NCI-H1694 treated with DMSO at 0.1 percent for 48 hours (cell line): ENCODE measurements around the gene FAAP100.

Source experiments
- DNase-seq: peaks from one replicate; lab custom pipeline; 2025; lab: John Stamatoyannopoulos, UW

The FAAP100 gene

DNA sequence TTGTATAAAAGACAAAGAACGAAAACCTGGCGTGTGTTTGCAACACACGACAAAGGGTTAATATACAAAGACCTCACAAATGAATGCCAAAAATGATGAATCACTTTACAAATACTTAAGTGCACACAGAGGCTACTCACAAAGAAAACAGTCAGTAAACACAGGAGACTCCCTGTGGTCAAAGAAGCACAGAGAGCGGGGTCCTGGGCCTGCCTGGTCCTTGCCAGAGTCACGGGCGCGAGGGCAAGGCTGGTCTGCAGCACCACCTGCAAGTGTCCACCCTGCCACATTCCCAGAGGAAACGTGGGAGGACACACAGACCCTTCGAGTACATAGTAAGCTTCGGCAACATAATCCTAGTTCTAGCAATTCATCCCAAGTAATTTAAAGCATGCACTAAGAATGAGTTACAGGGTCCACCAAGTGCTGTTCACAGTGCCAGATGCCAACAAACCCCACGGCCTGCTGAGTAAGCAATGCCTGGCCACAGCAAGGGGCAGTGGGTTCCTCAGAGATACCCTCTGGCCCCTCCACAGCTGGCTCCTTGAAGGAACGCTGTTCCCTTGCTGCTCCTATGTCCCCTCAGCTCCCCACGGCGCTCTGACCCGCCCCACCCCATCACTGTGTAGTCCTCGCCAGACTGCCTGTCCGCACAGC lies 24.6 kb upstream of the FAAP100 start:
- DNase-seq, result no peak

DNA sequence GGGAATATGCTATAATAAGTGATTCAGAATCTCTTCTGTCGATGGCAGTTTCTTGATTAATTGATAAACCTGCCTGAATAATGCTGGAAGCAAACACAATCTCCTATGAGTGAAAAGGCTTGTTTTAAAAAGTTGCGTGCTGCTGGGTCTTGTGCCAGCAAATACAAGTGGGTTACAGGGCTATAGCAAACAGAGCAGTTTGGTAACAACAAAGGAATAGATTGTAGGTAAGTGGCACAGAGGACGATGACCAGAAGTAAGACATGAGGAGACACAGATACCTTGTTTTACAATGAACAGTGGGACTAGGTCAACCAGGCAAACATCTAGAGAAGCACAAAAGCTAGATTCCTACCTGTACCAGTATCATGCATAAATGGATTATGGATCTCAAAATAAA lies 23.7 kb upstream of the FAAP100 start:
- DNase-seq, result no peak

DNA sequence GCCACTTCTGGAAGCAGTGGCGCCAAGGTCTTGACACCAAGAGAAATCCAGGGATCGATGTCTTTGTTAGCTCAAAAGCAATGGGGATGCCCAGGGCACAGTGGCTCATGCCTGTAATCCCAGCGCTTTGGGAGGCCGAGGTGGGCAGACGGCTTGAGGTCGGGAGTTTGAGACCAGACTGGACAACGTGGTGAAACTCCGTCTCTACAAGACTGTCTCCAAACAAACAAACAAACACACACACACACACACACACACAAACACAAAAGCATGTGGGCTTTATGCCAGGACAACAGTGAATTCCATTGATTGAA lies 22.4 kb upstream of the FAAP100 start:
- DNase-seq, result no peak

DNA sequence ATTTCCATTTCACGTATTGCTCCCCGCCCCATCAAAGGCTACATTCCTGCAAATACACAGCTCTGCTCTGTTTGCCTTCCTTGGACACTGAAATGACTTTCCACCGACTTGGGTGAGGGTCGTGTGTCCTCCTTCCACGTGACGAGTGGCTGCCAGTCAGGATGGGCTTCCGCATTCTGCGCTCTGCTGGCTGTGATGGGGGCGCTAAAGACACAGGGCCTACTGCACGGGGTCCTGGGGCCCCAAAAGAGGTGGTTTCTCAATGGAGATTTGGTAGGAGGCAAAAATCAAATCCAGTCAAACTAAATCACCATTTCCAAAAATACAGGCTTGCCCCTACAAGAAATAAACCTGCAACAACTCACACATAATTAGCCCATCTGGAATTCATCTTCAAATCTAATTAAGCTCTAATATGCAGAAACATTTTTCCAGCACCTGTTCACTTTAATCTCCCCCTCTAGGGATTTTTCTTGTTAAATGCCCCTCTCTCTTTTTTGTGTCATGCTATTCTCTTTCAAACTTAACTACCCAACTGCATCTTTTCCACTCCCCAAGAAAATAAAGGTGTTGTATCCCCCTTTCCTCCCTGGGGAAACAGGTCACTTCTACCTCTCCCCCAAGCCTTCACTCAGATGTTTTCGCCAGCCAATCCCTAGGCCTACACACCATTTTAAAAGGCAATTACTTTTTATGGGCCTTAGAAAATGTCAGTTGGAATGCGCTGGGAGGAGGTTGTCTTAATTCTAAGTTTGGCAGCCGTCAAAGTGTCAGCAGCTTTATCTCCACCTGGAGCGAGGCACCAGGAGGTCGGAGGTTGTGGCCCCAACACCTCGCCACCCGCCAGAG lies 21.9 kb upstream of the FAAP100 start:
- peak; percentile 79 for DNase-seq

DNA sequence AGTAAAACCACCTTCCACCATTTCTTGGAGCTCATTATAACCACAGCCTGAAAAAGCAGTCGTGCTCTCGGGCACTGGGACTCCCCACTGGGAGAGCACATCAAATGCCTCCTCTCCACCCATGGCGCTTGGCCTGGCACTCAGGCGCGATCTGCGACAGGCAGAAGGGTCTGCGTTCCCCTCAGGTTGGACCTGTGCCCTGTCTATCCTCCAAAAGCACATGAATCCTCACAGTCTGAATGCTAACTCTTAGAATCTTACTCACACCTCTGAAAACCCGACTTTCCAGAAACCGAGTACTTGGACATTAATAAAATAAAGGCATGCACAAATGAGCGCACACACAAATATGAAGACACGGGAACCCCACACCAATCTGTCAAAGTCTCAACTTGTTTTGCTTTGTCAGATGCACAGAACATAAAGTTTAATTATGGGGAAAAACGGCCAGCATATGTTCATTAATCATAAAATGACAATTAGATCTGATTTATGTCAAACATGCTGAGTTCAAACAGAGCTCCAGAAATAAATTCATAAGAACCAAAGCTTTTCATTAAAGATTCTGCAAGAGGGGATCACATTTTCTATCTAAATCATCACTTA lies 20.5 kb upstream of the FAAP100 start:
- DNase-seq, result peak; percentile 94

DNA sequence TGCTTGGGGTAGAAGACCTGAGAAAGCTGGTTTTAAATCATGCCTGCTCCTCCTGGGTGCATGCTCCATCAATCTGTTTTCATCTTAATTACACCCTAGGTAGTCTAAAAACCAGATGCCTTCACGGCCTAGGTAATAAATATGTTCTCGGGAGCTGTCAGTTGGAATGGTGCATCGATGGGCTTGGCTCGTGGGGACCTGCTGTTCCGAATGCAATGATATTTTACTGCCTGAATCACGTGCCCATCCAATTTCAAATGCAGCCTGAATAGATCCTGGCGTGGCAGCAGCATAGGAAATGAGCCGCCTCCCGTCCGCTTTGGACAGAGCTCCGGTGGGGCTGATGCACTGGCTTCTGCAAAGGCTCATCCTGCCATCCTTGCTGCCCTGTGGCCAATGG lies 18.8 kb upstream of the FAAP100 start:
- peak; percentile 50 for DNase-seq

DNA sequence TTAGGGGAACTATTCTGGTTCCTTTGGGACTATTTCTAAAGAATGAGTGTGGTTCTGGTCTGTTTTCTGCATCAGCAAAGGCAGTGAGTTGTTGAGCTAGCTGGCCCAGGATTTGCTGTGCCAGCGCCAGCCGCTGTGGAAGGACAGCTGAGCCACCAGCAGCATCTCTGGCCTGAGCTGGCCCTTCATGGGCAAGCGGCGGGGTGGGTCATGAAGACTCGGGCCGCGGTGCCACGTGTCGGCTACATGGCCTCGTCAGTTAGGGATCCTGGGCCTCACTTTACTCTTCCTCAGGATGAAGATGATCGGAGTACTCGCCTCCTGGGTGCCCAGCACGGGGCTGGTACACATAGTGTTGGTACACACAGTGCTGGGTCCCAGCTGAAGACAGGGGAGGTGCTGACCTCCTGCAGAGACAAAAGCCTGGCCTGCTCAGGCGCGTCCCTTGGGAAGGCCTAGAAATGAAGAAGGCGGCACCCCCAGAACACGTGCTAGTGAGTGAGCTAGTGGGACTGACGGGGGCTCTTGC lies 17.9 kb upstream of the FAAP100 start:
- no peak for DNase-seq

DNA sequence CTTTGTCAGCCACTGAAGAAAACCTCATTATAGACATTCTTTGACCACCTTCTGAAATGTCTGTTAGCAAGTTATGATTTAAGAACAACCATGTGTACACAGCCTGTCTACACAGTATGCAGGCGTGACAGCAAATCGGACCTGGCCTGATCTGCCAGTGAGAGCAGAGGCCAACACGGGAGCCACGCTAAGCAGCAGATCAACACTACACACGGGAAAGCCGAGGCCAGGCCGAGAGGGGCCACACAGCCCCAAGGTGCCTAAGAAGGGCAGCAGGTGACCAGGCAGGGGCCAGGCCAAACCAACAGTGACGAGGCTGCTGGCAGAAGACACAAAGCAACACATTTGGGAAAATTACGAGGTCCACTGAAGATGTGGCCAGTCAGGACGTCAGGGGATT lies 16.3 kb upstream of the FAAP100 start:
- DNase-seq, result no peak

DNA sequence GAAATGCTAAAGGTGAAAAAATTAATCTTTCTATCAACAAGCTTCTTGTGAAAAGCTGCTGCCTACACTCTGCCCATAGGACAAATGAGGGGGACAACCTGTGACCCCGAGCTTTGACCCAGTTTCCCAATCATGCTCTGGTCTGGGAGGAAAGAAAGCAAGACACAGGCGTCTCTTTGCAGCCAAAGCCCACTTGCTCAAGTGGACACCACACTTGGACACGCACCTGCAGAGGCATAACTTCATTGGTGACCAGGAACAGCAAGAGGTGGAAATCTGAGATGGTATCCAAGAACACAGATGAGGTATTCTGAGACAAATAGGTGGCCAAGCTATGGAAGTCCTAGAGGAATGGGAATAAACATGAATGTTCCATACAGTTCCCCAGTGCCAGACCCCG lies 15.0 kb upstream of the FAAP100 start:
- no peak for DNase-seq

DNA sequence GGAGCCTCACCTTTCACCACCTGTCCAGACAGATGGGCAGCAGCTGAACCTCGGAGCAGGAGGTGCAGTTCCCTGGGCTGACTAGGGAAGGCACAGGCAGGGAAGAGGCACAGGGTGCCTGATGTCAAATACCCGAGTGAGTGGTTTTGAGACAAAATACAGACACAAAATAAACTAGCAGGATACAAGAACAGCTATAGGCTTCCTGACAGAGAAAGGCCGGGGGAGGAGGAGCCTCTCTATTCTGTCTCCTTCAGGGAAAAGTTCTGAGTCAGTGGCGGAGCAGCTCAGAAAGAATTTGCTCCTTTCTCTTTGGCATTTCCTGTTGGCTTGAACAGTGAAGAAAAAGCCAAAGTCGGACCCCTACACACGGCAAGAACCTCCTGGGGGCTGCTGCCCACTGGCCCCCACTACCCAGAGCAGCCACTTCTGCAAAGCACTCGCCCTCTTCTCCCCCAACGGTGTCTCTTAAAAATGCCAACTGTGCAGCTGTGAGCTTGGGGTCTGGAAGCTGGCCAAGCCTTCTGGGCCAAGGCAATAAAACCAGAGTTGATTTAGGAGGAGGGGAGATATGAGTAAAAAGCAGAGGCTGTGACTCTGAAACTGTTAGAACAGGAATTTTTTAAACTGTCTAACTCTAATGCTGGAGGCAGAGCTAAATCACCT lies 14.4 kb upstream of the FAAP100 start:
- DNase-seq, result peak; percentile 82

DNA sequence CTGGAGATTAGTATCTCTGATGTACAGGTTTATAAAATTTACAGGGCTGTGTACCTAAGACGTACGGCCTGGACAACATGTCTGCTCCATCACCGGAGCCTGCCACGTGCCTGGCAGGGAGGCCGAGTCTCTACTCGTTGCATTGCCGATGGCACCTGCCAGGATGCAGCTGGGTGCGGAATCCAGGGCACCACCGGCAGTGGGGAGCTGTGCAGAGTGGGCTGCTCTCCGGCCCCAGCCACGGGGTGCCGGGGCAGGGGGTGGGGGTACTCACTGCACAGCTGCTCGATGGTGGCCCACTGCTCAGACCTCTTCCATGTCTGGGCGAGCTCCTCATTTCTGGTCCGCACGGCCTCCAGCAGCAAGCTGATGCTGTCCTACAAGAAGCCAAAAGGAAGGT lies 13.1 kb upstream of the FAAP100 start:
- DNase-seq, result no peak

DNA sequence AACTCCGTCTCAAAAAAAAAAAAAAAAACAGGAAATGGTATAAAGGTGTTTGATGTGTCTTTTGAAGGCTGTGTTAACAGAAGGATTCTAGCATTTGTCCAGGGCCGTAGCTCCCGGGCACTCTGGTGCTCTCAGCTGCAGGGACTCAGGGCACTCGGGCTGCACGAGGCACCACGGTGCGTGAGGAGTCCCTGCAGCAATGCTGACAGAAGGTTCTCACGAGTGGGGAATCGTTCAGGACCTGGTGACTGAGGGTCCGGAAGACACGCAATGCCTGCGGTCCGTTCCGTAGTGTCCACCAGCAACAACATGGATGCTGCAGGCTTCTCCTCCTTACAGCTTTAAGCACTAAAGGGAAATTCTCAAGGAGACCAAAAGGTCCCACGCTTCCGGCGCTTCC lies 12.6 kb upstream of the FAAP100 start:
- no peak for DNase-seq

DNA sequence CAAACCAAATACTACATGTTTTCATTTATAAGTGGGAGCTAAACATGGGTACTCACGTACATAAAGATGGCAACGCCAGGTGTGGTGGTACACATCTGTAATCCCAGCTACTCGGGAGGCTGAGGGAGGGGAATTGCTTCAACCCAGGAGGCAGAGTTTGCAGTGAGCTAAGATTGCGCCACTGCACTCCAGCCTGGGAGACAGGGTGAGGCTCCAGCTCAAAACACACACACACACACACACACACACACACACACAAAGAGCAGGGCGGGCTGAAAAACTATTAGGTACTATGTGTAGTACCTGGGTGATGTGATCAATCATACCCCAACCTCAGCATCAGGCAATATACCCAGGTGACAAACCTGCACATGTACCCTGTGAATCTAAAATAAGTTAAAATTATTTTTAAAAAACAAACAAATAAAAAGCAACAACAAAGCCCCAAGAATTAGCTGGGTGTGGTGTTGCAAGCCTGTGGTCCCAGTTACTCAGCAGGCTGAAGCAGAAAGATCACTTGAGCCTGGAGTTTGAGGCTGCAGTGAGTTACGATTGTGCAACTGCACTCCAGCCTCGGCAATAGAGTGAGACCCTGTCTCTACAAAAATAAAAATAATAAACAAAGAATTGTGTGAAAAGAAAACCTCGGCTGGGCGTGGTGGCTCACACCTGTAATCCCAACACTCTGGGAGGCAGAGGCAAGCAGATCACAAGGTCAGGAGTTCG lies 11.9 kb upstream of the FAAP100 start:
- no peak for DNase-seq

DNA sequence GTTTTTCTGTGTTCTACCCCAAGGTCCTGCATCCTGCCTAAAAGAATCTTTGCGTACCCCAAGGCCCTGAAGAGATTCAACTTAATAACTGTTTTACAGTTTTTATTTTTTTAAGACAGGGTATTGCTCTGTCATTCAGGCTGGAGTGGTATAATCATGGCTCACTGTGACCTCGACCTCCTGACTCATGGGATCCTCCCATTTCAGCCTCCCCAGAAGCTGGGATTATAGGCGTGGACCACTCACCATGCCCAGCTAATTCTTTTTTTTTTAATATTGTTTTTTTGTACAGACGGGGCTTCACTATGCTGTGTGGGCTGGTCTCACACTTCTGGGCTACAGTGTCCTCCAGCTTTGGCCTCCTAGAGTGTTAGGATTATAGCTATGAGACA lies 9.3 kb upstream of the FAAP100 start:
- no peak for DNase-seq

DNA sequence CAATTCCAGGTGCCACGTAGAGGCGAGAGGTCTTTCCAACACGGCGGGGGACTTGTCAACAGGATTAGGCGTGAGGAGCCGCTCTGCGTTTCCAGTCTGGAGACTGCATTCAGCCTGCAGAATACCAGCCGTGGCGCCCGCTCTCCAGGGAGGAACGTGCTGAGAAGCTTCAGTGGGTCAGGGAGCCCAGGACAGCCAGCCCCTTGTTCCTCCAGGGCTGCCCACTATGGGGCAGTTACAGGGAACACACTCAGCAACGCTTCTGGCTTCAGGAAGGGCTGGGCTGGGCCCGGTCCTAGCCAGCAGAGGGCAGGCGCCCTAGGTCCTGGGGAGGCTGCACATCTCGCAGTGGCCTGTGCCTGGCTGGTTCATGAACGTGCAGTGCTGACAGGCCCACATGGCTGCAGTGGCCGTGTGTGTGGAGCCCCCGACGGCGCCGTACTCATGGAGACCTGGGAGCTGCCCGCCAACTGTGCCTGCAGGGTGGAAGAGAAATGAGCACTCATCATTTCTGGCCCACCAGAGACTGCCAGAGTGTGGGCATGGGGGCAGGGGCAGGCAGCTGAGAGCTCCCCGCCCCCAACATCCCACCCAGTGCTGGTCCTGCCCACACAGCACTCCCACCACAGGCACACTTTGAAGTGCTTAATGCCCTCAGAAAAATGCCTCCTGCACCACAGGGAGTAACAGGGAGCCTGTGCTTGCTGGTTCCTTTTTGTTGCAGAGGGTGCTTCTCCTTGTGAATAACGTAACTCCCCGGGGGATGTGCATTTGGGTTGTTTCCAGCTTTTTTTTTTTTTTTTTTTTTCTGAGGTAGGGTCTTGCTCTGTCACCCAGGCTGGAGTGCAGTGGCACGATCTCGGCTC lies 7.0 kb upstream of the FAAP100 start:
- DNase-seq, result no peak

DNA sequence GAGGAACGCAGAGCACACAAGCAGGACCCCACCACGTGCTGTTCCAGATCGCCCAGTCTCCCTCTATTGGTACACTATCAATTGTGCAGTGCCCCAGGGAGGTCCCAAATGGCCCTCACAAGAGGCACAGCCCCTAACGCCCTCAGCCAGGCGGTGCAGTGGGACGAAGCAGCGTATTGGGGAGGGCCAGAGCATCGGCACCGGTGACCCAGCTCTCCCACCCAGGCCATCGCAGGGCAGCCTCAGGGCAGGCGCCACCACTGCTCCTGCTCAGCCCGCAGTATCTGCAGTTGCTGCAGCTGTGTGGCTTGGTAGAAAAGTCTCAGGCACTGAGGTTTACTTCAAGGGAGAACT lies 5.9 kb upstream of the FAAP100 start:
- DNase-seq, result no peak

DNA sequence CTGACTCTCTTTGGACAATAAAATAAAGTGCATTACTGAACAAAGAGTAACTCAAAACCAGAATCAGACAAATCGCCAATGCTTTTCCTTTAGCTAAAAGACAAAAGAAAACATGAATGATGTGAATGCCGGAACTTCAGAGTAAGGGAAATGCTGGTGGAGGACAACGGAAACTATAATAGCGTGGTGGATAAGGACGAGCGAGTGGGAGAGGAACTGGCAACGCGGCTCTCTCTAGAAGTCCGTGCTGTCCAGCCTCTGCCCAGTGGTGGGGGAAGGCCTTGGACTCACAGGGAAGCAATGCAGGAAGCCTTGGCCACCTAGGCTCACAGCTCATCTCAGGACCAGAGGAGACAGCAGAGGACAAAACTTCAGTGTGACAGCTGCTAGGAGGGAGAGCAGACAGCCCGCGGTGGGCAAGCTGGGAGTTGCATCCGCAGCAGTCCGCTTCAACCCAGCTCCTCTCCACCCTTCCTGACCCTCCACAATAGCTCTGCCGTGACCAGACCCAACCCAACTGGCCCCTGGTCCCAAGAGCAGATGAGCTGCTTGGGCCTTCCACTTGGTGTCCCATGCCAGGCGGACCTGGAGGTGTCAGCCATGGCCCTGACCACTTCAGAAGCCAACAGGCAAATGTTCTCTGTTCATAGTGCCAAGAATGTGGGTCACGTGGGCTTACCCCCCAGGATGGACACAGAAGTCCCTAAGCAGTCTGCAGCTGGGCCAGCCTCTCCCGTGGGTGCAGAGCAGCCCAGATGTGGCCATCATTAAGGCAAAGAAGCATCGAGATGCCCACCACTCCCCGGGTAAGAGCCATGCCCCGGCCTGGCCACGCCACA lies 5.3 kb upstream of the FAAP100 start:
- DNase-seq, result no peak

DNA sequence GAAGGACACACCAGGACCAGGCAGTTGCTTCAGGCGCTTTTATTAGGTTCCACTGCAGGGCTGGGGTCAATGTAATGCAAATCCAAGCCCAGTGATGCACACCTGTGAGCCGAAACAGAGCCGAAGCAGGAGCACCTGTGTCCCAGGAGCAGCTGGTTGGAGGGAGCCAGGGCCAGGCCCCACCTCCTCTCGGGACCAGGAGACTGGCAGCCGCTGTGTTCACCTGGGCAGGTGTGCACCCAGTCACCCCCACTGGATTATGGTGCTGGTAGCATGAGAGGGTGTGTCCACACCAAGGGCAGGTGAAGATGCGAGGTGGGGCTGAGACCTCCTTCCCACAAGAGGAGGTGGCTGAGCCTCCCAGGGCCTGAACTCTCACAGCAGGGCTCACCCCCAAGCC lies 4.7 kb upstream of the FAAP100 start:
- no peak for DNase-seq

DNA sequence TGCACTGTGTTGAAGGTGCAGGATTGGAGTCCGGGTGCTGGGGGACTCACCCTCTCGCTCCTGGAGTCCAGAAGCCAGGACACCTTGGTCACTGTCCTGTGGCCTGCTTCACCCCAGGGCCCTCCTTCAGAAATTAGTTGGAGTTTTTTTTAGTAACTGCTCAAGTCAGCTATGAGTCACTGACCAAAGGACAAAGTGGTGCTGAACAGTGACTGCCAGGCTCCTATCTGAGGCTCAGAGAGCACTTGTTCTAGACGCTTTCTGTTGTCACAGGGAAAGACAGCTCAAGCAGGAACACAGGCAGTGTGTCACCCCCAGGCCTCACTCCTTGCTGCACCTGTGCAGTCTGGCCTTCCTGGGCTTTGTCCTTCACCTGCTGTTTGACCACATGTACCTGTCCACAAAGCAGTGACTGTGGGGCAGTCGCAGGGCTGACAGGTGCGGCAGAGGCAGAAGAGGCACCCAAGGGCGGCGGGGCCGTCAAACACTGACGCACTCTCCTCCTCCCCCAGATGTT lies 4.1 kb upstream of the FAAP100 start:
- no peak for DNase-seq

DNA sequence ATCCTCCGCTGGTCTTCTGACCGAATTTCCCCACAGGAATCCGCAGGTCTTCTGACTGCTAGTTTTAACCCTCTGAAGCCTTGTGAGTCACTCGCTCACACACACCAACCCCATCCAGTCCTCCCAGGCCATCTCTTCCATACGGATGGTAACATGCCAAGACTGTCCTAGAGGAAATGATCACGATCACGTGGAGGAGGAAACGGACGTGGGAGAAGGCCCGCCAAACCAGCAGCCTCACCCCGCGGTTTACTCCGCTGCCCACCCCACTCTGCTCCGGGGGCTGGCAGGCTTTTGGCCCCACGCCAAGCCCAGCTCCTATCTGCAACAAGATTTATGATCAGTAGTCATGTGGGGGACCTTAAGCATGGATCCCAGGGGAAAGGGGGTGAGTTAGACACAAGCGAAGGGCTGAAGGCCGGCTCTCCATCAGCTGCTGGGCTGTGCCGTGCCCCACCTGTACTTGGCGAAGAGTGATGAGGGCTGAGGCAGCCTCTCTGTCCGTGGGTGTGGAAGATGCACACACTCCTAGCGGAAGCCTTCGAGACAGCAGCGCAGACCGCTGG lies 1.5 kb upstream of the FAAP100 start:
- no peak for DNase-seq
